Omental fat pad (tissue), 4 donors: ENCODE measurements around the gene KPNB1. TPM values are rescaled to one million over a fixed set of nuclear protein-coding genes. Genes with fewer than 3 reads are reported as not detected.

Experiments
- ATAC-seq: fragments of 150-250 bp; one replicate; pipeline ENCODE4 v1.9.1; 2016; ENCODE audit warnings: mild to moderate bottlenecking, moderate library complexity; ENCODE audit not compliant: low FRiP score
- DNase-seq: peaks from one replicate; pipeline ENCODE4 v3.0.0-alpha.2; 2019; ENCODE audit warnings: low spot score
- total RNA-seq, 4 donors: library from RNA; depleted of rRNA; stranded (reverse); fragments of >200 nt; gene quantifications; one replicate each; pipeline ENCODE4 v1.1.0, GENCODE V29; 2016
- TF ChIP-seq, protein P1 (sequence below), 3 donors: fragments of 450-650 bp; IDR thresholded peaks; one replicate each; pipeline ENCODE4 v1.5.1; 2016 to 2017; ENCODE audit warnings: antibody characterized with exemption in 3 of 3, mild to moderate bottlenecking in 3 of 3, moderate library complexity in 2 of 3

Gene KPNB1
- total RNA-seq, 4 donors from 2014 or later = 193 to 335 (median 207) TPM

DNA sequence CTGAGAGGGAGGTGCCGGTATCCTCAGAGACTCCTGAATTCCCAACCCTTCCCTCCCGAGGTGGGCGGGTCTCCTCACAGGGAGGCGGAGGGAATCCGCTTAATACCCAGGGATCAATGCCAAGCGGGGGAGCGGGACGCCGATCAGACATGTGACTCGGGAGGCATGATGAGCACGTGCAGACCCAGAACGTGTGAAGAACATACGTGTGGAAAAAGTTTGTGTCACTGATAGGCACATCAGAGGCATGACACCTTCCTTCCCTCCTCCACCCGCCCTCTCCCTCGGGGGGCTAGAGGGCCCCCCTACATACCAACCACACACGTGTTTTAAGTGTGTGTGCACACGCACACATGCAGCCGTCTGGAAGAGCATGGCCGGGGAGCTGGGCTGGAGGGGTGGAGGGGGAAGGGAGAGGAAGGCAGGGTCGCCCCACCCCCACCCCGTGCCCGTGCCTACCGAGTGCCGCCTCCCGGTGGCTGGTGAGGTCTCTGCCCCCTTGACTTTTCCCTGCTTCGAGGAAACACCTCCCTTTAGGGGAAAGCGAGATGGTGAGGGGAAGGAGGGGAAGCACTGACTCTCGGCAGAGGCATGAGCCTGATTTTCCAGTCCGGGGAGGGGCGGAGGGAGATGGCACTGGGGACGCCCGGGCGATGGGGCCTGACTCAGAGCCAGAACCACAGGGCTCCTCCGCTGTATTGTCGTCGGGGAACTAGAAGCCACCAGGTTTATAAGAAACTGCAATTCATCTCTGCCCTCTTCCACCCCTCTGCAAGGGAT is 71.2 kb downstream of the KPNB1 start:
- DNase-seq = no peak
- no peak for ATAC-seq
- TF ChIP-seq, protein P1, sequence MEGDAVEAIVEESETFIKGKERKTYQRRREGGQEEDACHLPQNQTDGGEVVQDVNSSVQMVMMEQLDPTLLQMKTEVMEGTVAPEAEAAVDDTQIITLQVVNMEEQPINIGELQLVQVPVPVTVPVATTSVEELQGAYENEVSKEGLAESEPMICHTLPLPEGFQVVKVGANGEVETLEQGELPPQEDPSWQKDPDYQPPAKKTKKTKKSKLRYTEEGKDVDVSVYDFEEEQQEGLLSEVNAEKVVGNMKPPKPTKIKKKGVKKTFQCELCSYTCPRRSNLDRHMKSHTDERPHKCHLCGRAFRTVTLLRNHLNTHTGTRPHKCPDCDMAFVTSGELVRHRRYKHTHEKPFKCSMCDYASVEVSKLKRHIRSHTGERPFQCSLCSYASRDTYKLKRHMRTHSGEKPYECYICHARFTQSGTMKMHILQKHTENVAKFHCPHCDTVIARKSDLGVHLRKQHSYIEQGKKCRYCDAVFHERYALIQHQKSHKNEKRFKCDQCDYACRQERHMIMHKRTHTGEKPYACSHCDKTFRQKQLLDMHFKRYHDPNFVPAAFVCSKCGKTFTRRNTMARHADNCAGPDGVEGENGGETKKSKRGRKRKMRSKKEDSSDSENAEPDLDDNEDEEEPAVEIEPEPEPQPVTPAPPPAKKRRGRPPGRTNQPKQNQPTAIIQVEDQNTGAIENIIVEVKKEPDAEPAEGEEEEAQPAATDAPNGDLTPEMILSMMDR (IDR thresholded peaks at IDR 0.05) = no peak

- TF ChIP-seq, protein P1 (IDR thresholded peaks at IDR 0.05) = no peak
- no peak for ATAC-seq
- no peak for DNase-seq
These were observed 72.0 kb downstream of the KPNB1 start for GRCh38 chr17:47721725-47722124.

GRCh38 chr17:47724705-47725104 is 75.0 kb downstream of the KPNB1 start:
- ATAC-seq = no peak

GRCh38 chr17:47725446-47726111 is 75.9 kb downstream of the KPNB1 start:
- DNase-seq (no peak), ATAC-seq (no peak)
- TF ChIP-seq, protein P1 (IDR thresholded peaks at IDR 0.05) = no peak

More at GRCh38 chr17:47724705-47725104, 75.0 kb downstream of the KPNB1 start:
- TF ChIP-seq, protein P1 (IDR thresholded peaks at IDR 0.05) = no peak
- DNase-seq = no peak

DNA sequence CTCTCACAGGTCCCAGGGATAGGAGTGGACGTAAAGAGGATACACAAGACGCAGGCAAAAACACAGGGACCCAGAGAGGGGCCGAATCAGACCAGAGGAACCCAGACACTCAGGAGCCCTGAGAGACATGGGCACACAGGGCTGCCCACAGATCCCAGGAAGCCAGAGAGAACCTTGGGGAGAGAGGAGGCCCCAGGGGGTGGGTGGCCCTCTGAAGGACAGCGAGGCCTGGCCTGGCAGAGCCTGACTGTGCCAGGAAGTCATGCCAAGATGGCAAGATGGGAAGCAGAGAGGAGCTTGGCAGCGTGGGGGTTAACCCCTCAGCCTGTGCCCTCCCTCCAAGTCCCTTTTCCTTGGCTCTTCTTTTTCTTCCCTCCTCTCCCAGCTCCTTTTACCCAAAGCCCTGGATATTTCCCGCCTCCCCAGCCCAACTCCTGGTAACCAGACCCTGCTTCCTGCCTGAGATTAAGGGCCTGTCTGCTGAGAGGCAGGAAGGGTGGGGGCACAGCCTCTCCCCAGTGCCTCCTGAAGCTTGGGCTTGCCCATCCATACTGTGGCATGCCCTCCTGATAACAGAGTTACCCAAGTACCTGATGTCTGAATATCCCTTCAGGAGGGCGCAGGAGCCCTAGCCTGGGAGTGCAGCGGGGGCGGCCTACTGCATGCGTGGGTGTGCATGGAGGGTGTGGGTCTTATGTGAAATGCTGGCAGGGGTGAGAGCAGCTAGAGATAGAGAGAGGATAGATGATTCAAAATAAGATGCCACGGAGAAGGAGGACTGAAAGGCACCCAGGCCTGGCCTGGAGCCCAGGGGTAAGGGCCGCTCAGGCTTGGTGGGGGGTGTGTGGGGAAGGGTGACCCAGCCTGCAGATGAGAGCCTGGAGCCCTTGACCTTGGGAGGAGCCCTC is 77.3 kb downstream of the KPNB1 start:
- TF ChIP-seq, protein P1 (IDR thresholded peaks at IDR 0.05) = no peak
- no peak for DNase-seq
- ATAC-seq = no peak

DNA sequence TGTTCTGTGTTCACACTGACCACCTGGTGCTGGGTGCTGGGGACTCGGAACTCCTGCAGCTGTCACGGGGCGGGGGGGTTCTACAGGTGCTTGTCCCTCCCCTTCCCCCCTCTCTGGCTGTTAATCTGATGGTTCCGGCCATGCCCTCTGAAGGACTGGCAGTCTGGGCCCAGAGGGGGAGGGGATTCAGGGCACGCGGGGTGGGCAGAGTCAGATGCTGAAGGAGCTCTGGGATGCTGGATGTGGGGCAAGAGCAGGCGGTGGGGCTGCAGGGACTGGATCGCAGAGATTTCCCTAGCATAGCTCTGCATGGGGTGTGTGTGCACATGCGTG is 78.0 kb downstream of the KPNB1 start:
- no peak for ATAC-seq
- DNase-seq = no peak
- TF ChIP-seq, protein P1 (IDR thresholded peaks at IDR 0.05) = no peak
